Bone marrow (tissue), 2 donors: ENCODE measurements around the gene CDK19.
"Not testable (repeated sequence)": the region's sequence is repeated elsewhere in the genome, so short reads cannot be mapped to it uniquely, and the experiment has no call there.

ENCODE experiments used
- DNase-seq, 2 donors: peaks; one replicate each; lab custom pipeline; 2025; lab: John Stamatoyannopoulos, UW

Gene CDK19

GRCh38 chr6:110813338-110814101 lies 1.7 kb downstream of the CDK19 start:
- no peak for DNase-seq

GRCh38 chr6:110812719-110813118 lies 2.5 kb downstream of the CDK19 start:
- DNase-seq = no peak

GRCh38 chr6:110810896-110811586 lies 4.2 kb downstream of the CDK19 start:
- DNase-seq = peak in 1 of 2 donors; percentile 32

DNA sequence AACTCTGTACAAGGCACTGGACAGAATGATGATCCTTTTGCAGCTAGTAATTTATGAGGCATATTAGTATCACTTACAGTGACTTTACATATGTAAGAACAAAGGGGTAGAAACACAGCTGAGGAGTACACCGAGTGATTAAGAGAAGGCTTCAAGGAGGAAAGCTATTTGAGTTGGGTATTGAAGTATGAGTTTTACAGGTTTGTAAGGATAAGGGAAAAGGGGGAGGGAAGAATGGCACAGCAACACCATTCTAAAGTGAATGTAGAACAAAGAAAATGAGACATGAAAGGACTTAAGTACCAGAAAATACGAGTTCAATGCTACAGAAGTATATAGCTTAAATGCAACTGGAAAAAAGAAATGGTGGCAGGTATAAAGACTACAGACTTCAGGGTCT lies 5.5 kb downstream of the CDK19 start:
- DNase-seq = no peak

GRCh38 chr6:110802175-110802574 lies 13.1 kb downstream of the CDK19 start:
- DNase-seq = not testable (repeated sequence)

GRCh38 chr6:110800839-110801196 lies 14.5 kb downstream of the CDK19 start:
- no peak for DNase-seq

DNA sequence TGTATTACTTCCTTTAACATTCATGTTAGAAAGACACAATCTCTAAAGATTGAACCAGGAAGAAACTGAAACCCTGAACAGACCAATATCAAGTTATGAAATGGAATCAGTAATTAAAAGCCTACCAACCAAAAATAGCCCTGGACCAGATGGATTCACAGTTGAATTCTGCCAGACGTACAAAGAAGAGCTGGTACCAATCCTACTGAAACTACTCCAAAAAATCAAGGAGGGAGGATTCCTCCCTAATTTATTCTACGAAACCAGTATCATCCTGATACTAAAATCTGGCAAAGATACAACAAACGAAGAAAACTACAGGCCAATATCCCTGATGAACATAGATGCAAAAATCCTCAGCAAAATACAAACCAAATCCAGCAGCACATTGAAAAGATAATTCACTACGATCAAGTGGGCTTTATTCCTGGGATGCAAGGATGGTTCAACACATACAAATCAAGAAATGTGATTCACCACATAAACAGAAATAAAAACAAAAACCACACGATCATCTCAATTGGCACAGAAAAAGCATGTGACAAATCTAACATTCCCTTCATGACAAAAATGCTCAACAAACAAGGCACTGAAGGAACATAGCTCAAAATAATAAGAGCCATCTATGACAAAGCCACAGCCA lies 15.0 kb downstream of the CDK19 start:
- no peak for DNase-seq

DNA sequence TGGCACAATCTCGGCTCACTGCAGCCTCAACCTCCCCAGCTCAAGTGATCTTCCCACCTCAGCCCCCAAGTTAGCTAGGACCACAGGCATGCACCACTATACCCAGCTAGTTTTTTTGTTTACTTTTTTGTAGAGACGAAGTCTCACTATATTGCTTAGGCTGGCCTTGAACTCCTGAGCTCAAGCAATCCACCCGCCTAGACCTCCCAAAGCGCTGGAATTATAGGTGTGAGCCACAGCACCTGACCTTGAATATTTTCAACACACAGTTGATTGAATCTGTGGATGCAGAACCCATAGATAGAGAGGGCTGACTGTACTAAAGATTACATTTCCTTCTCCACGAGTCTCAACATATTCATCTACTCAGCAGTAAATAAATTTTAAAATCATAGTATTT lies 15.6 kb downstream of the CDK19 start:
- no peak for DNase-seq

DNA sequence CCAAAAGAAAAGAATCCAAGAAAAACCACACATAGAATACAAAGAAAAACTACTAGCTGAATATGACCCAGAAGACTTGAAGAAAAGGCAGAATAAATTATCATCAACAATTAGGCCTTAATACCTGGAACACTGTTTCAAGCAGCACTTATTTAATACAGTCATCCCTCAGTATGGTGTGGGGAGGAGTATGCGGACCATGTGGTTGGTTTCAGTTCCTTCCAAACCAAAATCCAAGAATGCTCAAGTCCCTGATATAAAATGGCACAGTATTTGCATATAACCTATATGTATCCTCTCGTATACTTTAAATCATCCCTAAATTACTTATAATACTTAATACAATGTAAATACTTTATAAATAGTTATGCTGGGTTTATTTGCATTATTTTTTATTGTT lies 16.1 kb downstream of the CDK19 start:
- no peak for DNase-seq

DNA sequence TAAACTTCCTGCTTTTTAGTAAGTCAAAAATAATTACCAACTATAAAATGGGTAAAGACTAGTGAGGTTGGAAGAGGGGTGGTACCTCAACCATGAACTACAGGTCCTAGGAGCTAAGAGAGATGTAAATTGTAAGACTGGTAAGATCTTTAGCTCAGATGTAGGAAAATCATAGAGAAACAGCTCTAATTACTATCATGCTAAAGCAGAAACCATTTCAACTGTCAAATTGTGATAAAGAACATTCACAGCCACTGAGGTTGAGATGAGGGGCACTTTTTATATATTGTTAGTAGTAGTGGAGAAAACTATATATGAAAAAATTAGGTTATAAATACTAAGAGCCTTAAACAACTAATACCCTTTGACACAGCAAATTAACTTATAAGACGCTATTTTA lies 20.0 kb downstream of the CDK19 start:
- DNase-seq = no peak

- DNase-seq = no peak
These were observed 28.6 kb downstream of the CDK19 start for GRCh38 chr6:110786696-110787095.

GRCh38 chr6:110786271-110786670 lies 29.0 kb downstream of the CDK19 start:
- no peak for DNase-seq

DNA sequence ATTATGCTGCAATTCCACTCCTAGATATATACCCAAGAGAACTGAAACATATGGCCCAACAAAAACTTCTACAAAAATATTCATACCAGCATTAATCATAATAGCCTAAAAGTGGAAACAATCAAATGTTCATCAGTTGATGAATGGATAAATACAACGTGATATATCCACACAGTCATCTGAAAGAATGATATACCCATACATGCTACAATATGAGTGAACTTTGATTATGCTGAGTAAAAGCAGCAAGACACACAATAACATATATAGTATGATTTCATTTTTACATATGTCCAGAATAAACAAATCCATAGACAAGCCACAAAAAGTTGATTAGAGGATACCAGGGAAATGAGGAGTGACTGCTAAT lies 30.7 kb downstream of the CDK19 start:
- no peak for DNase-seq

GRCh38 chr6:110781522-110782214 lies 33.6 kb downstream of the CDK19 start:
- no peak for DNase-seq

- DNase-seq = no peak
These were observed 36.9 kb downstream of the CDK19 start for GRCh38 chr6:110778333-110778732.

DNA sequence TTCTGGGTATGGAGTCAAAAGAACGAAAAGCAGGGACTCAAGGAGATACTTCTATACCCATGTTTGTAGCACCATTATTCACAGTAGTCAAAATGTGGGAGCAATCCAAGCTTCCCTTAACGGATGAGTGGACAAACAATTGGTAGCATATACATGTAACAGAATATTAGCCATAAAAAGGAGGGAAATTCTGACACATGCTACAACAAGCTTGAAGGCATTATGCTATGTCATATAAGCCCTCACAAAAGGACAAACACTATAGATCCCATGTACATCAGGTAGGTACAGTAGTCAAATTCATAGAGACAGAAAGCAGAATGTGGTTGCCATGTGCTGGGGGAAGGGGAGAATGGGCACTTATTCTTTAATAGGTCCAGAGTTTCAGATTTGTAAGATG lies 37.6 kb downstream of the CDK19 start:
- no peak for DNase-seq

- no peak for DNase-seq
These were observed 38.9 kb downstream of the CDK19 start for GRCh38 chr6:110776413-110776812.

DNA sequence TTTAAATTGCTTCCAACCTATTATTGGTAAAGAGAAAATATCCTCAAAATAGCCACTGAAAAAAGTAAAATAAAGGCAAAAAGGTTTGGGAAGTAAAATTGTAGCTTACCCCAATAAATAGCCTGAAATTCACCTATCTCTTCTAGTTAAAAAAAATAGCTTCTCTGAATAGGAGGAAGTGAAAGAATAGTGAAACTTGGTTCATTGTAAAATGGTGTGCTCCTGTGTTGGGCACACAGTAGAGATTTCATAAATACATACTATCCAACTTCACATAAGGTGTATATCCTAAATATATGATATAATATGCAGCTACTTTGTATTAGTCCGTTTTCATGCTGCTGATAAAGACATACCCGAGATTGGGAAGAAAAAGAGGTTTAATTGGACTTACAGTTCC lies 45.3 kb downstream of the CDK19 start:
- no peak for DNase-seq

DNA sequence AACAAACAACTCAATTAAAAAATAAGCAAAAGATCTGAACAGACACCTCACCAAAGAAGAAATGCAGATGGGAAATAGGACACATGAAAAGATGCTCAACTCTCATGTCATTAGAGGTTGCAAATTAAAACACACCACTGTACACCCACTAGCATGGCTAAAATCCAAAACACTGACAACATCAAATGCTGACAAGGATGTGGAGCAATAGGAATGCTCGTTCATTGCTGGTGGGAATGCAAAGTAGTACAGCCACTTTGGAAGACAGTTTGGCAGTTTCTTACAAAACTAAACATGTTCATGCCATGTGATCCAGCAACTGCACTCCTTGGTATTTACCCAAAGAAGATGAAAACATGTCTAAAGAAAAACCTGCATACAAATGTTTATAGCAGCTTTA lies 47.2 kb downstream of the CDK19 start:
- DNase-seq = no peak

DNA sequence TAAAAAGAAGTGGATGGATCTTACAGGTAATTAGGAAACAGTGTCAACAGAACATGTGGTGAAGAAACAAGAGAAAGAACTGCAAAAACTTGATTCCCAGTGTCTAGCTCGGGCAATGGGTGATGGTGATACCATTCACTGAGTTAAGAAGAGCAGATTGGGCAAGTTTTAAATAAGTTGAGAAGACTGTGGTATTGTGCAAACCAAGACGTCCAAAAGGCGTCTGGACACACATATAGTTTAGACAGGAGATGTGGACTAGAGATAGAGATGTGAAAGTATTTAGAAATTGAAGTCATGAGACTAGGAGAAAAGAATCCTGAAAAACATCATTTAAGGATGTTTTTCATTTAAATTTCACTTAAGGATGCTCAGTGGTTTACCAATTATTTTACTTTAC lies 53.9 kb downstream of the CDK19 start:
- DNase-seq = no peak

DNA sequence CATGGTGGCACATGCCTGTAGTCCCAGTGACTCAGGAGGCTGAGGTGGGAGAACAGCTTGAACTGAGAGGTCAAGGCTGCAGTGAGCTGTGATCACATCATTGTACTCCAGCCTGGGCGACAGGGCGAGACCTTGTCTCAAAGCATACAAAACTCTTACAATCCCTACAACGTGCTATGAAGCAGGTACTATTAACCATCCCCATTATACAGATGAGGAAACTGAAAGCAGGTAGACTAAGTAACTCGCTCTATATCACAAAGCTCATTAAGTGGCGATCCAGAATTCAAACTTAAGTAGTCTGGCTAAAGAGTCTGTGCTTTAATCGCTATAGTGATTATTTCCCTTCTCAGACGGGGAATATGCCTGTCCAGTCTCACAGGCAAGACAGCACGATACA lies 54.7 kb downstream of the CDK19 start:
- DNase-seq = no peak

DNA sequence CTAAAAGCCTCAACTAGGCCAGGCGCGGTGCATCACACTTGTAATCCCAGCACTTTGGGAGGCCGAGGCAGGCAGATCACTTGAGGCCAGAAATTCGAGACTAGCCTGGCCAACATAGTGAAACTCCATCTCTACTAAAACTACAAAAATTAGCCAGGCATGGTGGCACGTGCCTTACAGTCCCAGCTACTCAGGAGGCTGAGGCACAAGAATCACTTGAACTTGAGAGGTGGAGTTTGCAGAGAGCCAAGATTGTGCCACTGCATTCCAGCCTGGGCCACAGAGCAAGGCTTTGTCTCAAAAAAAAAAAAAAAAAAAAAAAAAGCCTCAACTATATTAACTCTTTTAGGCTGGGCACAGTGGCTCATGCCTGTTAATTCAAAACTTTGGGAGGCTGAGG lies 55.2 kb downstream of the CDK19 start:
- DNase-seq = not testable (repeated sequence)

DNA sequence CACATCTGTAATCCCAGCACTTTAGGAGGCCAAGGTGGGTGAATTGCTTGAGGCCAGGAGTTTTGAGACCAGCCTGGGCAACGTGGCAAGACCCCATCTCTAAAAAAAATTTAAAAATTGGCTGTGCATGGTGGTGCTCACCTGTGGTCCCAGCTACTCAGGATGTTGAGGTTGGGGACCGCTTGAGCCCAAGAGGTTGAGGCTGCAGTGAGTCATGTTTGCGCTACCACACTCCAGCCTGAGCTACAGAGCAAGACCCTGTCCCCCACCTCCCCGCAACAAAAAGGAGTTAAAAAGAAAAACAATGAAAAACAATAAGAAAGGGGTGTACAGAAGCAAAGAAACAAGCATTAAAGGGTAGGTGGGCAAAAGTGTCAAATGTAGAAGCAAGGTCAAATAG lies 57.3 kb downstream of the CDK19 start:
- DNase-seq = no peak
